ENCODE measurements around the gene MARS2. TPM values are rescaled to one million over a fixed set of nuclear protein-coding genes. Genes with fewer than 3 reads are reported as not detected.
"Not testable (repeated sequence)": the region's sequence is repeated elsewhere in the genome, so short reads cannot be mapped to it uniquely, and the experiment has no call there.

MARS2 gene
- total RNA-seq, 4 donors from 2014 or later = 3.4 to 8.9 (median 7.7) TPM

DNA sequence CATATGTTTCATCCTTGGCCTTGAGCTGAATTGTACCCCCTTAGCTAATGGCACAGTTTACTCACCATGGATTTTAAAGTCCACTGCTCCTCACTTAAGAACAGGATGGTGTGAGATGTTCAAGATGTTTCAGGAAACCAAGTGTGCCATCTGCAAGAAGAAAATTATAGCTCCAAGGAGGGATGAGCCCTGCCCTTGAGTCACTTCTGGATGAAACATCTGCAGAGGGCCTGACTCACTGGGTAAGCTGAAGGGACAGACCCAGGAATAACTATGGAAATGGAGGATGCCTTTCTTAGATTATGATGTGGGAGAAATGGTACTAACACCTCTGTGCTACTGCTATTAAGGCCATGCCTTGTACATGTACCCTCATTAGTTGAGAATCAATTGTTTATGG, 6.4 kb downstream of the MARS2 start:
- Histone ChIP-seq H3K9me3 (no peaks in the 10 kb centered on the region), H3K4me3 (no peak overlapping the region), H3K36me3 (peaks cover 0 to 5% of the 10 kb centered on the region in 2 donors), H3K4me1 (peaks cover 27 to 31% of the 10 kb centered on the region in 2 donors), H3K27me3 (no peaks in the 10 kb centered on the region), H3K27ac (no peak overlapping the region)
- TF ChIP-seq POLR2A (IDR thresholded peaks at IDR 0.05) = no peak
- TF ChIP-seq, protein P1, sequence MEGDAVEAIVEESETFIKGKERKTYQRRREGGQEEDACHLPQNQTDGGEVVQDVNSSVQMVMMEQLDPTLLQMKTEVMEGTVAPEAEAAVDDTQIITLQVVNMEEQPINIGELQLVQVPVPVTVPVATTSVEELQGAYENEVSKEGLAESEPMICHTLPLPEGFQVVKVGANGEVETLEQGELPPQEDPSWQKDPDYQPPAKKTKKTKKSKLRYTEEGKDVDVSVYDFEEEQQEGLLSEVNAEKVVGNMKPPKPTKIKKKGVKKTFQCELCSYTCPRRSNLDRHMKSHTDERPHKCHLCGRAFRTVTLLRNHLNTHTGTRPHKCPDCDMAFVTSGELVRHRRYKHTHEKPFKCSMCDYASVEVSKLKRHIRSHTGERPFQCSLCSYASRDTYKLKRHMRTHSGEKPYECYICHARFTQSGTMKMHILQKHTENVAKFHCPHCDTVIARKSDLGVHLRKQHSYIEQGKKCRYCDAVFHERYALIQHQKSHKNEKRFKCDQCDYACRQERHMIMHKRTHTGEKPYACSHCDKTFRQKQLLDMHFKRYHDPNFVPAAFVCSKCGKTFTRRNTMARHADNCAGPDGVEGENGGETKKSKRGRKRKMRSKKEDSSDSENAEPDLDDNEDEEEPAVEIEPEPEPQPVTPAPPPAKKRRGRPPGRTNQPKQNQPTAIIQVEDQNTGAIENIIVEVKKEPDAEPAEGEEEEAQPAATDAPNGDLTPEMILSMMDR (IDR thresholded peaks at IDR 0.05 in 4 of 5, conservative IDR thresholded peaks at IDR 0.05 in 1 of 5) = no peak
- in situ Hi-C loops (cut with MboI; ENCODE audit: low sequenced_read_pairs in 4 of 4) (no loop called here), intact Hi-C loops (cut with DNase I; ENCODE audit: low total_unique reads) (no loop called here)
- DNase-seq (no peak), ATAC-seq (no peak)

DNA sequence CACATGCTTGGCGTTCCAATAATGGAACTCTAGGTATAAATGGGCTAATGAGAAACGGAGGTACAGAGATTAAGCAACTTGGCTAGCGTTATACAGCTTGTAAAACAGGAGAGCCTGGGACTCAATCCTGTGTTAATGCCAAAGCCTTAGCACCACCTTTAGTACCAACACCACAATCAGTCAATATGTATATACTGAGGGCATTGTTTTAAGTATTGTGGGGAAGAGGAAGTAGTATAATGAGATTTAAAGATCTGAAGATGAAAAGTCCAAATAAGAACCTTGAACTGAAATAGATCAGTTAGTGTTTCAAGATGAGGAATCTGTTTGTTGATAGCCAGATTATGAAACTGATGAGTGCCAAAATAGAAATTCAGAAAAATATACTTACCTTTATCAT, 8.1 kb downstream of the MARS2 start:
- ATAC-seq (no peak), DNase-seq (no peak)
- intact Hi-C loops (cut with DNase I; ENCODE audit: low total_unique reads) = no loop called here
- in situ Hi-C loops (cut with MboI; ENCODE audit: low sequenced_read_pairs in 4 of 4) = no loop called here
- Histone ChIP-seq H3K9me3 (no peaks in the 10 kb centered on the region), H3K27me3 (no peaks in the 10 kb centered on the region), H3K4me1 (peaks cover 10 to 14% of the 10 kb centered on the region in 2 donors), H3K27ac (no peak overlapping the region), H3K36me3 (peaks cover 0 to 5% of the 10 kb centered on the region in 2 donors), H3K4me3 (no peak overlapping the region)
- no peak for TF ChIP-seq POLR2A (IDR thresholded peaks at IDR 0.05)
- TF ChIP-seq, protein P1 (IDR thresholded peaks at IDR 0.05 in 4 of 5, conservative IDR thresholded peaks at IDR 0.05 in 1 of 5) = no peak

DNA sequence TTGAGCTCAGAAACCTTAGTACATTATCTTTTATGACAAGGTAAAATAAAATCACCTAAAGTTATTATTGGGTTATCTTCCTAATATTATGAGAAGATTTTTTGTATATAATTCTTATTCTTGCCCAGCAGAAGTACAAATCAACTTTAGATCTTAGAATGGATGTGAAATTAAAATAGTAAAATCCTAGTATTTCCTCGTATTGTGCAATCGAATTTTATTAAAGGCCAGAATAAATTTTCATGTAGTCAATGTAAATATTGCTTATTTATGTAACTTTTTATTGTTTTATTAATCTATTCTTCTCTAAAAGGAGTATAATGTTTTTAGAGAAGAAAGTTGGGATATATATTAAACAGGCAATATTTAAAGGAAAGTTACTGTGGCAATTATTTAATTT, 12.7 kb downstream of the MARS2 start:
- Histone ChIP-seq H3K36me3 (no peaks in the 10 kb centered on the region), H3K4me3 (no peak overlapping the region), H3K4me1 (peaks cover 5 to 10% of the 10 kb centered on the region in 2 donors), H3K9me3 (no peaks in the 10 kb centered on the region), H3K27ac (no peak overlapping the region), H3K27me3 (no peaks in the 10 kb centered on the region)
- DNase-seq (no peak), ATAC-seq (no peak)
- TF ChIP-seq, protein P1 (IDR thresholded peaks at IDR 0.05 in 4 of 5, conservative IDR thresholded peaks at IDR 0.05 in 1 of 5) = no peak
- TF ChIP-seq POLR2A (IDR thresholded peaks at IDR 0.05) = no peak
- in situ Hi-C loops (cut with MboI; ENCODE audit: low sequenced_read_pairs in 4 of 4) = no loop called here
- intact Hi-C loops (cut with DNase I; ENCODE audit: low total_unique reads) = no loop called here

DNA sequence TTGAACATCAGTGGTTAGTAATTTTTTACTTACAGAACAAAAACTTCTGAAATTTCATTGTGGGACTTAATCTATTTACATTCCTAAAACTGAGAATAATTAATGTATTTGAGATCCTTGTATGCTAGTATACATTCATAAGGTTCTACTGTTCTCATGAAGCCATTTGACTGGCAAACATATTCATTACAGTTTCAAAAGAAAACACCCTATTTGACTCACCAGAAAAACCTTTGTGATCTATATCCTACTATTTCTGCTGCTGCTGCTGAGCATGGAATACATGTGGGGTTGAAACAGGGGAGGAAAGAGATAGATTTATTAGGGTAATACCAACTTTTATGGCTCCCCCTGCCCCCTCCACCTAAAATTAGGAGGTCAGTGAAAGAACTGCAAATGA, 21.8 kb downstream of the MARS2 start:
- Histone ChIP-seq H3K9me3 (no peaks in the 10 kb centered on the region), H3K27me3 (no peaks in the 10 kb centered on the region), H3K27ac (no peak overlapping the region), H3K4me3 (no peak overlapping the region), H3K36me3 (no peaks in the 10 kb centered on the region), H3K4me1 (peaks cover 0 to 6% of the 10 kb centered on the region in 2 donors)
- no peak for TF ChIP-seq POLR2A (IDR thresholded peaks at IDR 0.05)
- TF ChIP-seq, protein P1 (IDR thresholded peaks at IDR 0.05 in 4 of 5, conservative IDR thresholded peaks at IDR 0.05 in 1 of 5) = no peak
- DNase-seq (no peak), ATAC-seq (no peak)
- intact Hi-C loops (cut with DNase I; ENCODE audit: low total_unique reads) (no loop called here), in situ Hi-C loops (cut with MboI; ENCODE audit: low sequenced_read_pairs in 4 of 4) (no loop called here)

DNA sequence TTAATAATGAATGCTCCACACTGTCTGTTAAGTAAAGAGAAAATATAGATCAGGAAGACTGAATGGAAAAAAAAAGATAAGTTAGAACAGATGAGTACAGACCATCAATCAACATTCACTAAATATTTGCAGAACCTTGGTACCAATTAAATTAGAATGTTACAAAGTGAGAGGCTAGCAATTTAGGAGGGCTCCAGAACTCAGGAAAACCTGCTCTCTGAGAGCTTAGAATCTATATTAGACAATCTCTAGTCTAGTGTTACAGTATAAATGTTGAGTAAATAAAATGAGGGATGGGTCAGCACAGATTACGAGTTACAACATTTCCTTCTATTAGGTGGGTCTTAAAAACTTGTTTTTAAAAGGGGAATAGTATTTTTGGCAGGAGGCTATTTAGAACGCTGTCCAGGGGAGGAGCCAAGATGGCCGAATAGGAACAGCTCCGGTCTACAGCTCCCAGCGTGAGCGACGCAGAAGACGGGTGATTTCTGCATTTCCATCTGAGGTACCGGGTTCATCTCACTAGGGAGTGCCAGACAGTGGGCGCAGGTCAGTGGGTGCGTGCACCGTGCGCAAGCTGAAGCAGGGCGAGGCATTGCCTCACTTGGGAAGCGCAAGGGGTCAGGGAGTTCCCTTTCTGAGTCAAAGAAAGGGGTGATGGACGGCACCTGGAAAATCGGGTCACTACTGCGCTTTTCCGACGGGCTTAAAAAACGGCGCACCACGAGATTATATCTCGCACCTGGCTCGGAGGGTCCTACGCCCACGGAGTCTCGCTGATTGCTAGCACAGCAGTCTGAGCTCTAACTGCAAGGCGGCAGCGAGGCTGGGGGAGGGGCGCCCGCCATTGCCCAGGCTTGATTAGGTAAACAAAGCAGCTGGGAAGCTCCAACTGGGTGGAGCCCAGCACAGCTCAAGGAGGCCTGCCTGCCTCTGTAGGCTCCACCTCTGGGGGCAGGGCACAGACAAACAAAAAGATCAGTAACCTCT, 23.7 kb downstream of the MARS2 start:
- H3K4me1 ChIP-seq; H3K36me3 ChIP-seq; H3K27ac ChIP-seq; in situ Hi-C loops (cut with MboI; ENCODE audit: low sequenced_read_pairs in 4 of 4); DNase-seq; intact Hi-C loops (cut with DNase I; ENCODE audit: low total_unique reads); ATAC-seq; H3K9me3 ChIP-seq; H3K4me3 ChIP-seq; H3K27me3 ChIP-seq: not testable (repeated sequence)
